HG03460 (cell line): ENCODE results near the gene HK2.

Experiments used
- ATAC-seq: cut with Tn5 transposase; IDR thresholded peaks from one replicate; pipeline ENCODE4 v1.9.1; 2021; ENCODE audit not compliant: unreplicated experiment

The HK2 gene

GRCh38 chr2:74930811-74931486 lies 97.0 kb downstream of the HK2 start:
- ATAC-seq = no peak

- ATAC-seq = no peak
These were observed 98.0 kb downstream of the HK2 start for GRCh38 chr2:74931940-74932339.

- ATAC-seq = no peak
These were observed 102.1 kb downstream of the HK2 start for GRCh38 chr2:74935975-74936391.

GRCh38 chr2:74937221-74937880 lies 103.4 kb downstream of the HK2 start:
- no peak for ATAC-seq

- no peak for ATAC-seq
These were observed 104.3 kb downstream of the HK2 start for GRCh38 chr2:74938264-74938663.

- ATAC-seq = no peak
These were observed 106.2 kb downstream of the HK2 start for GRCh38 chr2:74939919-74940812.

GRCh38 chr2:74941284-74941683 lies 107.4 kb downstream of the HK2 start:
- ATAC-seq = no peak

- no peak for ATAC-seq
These were observed 108.3 kb downstream of the HK2 start for GRCh38 chr2:74942263-74942662.
